ENCODE measurements around the gene MGST3. TPM values are rescaled to one million over a fixed set of nuclear protein-coding genes. Genes with fewer than 3 reads are reported as not detected.

The MGST3 gene
- total RNA-seq, 4 donors from 2014 or later = 106 to 175 (median 157) TPM

GRCh38 chr1:165683848-165684485 lies 52.9 kb downstream of the MGST3 start:
- TF ChIP-seq EP300 (IDR thresholded peaks at IDR 0.05) (no peak), CTCF (IDR thresholded peaks at IDR 0.05) (no peak), POLR2A (IDR thresholded peaks at IDR 0.05) (no peak)
- Histone ChIP-seq H3K27me3 (no peaks in the 10 kb centered on the region), H3K4me1 (no peaks in the 10 kb centered on the region), H3K9me3 (peaks cover 0 to 4% (median 0%) of the 10 kb centered on the region in 4 donors), H3K4me3 (no peak overlapping the region), H3K27ac (no peak overlapping the region), H3K36me3 (peaks cover 3 to 52% (median 4%) of the 10 kb centered on the region in 3 donors)
- 30 to 47% methylated on average over 1 of the region's 1 CpG for WGBS, 2 donors
- no peak for DNase-seq (ENCODE audit: low spot score in 2 of 2)

GRCh38 chr1:165686121-165686970 lies 55.3 kb downstream of the MGST3 start:
- WGBS, 2 donors = 81 to 86% methylated on average over 6 of the region's 6 CpGs
- no peaks in the 10 kb centered on the region for H3K4me1 ChIP-seq
- H3K9me3 ChIP-seq = peaks cover 0 to 4% (median 0%) of the 10 kb centered on the region in 4 donors
- no peak overlapping the region for H3K27ac ChIP-seq
- no peak for TF ChIP-seq CTCF (IDR thresholded peaks at IDR 0.05)
- no peak for TF ChIP-seq EP300 (IDR thresholded peaks at IDR 0.05)
- no peak for TF ChIP-seq POLR2A (IDR thresholded peaks at IDR 0.05)
- H3K4me3 ChIP-seq = no peak overlapping the region
- no peaks in the 10 kb centered on the region for H3K27me3 ChIP-seq
- peaks cover 0 to 51% (median 0%) of the 10 kb centered on the region in 3 donors for H3K36me3 ChIP-seq
- DNase-seq (ENCODE audit: low spot score in 2 of 2) = no peak

- H3K4me3 ChIP-seq = no peak overlapping the region
- H3K36me3 ChIP-seq = peaks cover 0 to 48% (median 0%) of the 10 kb centered on the region in 3 donors
- H3K4me1 ChIP-seq = no peaks in the 10 kb centered on the region
- peaks cover 0 to 4% (median 0%) of the 10 kb centered on the region in 4 donors for H3K9me3 ChIP-seq
- TF ChIP-seq CTCF (IDR thresholded peaks at IDR 0.05) (no peak), POLR2A (IDR thresholded peaks at IDR 0.05) (no peak), EP300 (IDR thresholded peaks at IDR 0.05) (no peak)
- DNase-seq (ENCODE audit: low spot score in 2 of 2) = no peak
- no peak overlapping the region for H3K27ac ChIP-seq
- H3K27me3 ChIP-seq = no peaks in the 10 kb centered on the region
- WGBS, 2 donors = 88 to 93% methylated on average over 2 of the region's 2 CpGs
These were observed 56.0 kb downstream of the MGST3 start for GRCh38 chr1:165686971-165687433.

- Histone ChIP-seq H3K27me3 (no peaks in the 10 kb centered on the region), H3K4me1 (no peaks in the 10 kb centered on the region), H3K9me3 (peaks cover 0 to 4% (median 0%) of the 10 kb centered on the region in 4 donors), H3K4me3 (no peak overlapping the region), H3K36me3 (peaks cover 0 to 38% (median 0%) of the 10 kb centered on the region in 3 donors), H3K27ac (no peak overlapping the region)
- DNase-seq (ENCODE audit: low spot score in 2 of 2) = no peak
- no peak for TF ChIP-seq CTCF (IDR thresholded peaks at IDR 0.05)
- TF ChIP-seq POLR2A (IDR thresholded peaks at IDR 0.05) = no peak
- TF ChIP-seq EP300 (IDR thresholded peaks at IDR 0.05) = no peak
- 91 to 93% methylated on average over 5 of the region's 5 CpGs for WGBS, 2 donors
These were observed 57.0 kb downstream of the MGST3 start for GRCh38 chr1:165688046-165688445.

- Histone ChIP-seq H3K27me3 (no peaks in the 10 kb centered on the region), H3K4me3 (no peak overlapping the region), H3K9me3 (no peaks in the 10 kb centered on the region), H3K4me1 (peaks cover 0 to 22% (median 16%) of the 10 kb centered on the region in 4 donors), H3K36me3 (peaks cover 0 to 27% (median 0%) of the 10 kb centered on the region in 3 donors), H3K27ac (peak overlapping the region in 1 of 4 donors; percentile 11)
- no peak for DNase-seq (ENCODE audit: low spot score in 2 of 2)
- 49 to 51% methylated on average over 7 of the region's 7 CpGs for WGBS, 2 donors
- TF ChIP-seq POLR2A (IDR thresholded peaks at IDR 0.05) (no peak), CTCF (IDR thresholded peaks at IDR 0.05) (no peak), EP300 (IDR thresholded peaks at IDR 0.05) (no peak)
These were observed 64.0 kb downstream of the MGST3 start for GRCh38 chr1:165695031-165695430.
